Activated T-cell treated with anti-CD3 and anti-CD28 coated beads for 48 hours (primary cell): ENCODE results near the gene ATF6.

ENCODE experiments used
- DNase-seq: peaks from one replicate; pipeline ENCODE4 v3.0.0-alpha.2; 2020; ENCODE audit warnings: low read depth

ATF6 gene

GRCh38 chr1:161970036-161970435 is 203.9 kb downstream of the ATF6 start:
- DNase-seq: no peak

- DNase-seq: no peak
Observed at GRCh38 chr1:161970633-161971032, 204.5 kb downstream of the ATF6 start.

- no peak for DNase-seq
Observed at GRCh38 chr1:161972828-161973227, 206.7 kb downstream of the ATF6 start.

- no peak for DNase-seq
Observed at GRCh38 chr1:161973924-161974845, 208.1 kb downstream of the ATF6 start.

- no peak for DNase-seq
Observed at GRCh38 chr1:161978011-161978790, 212.1 kb downstream of the ATF6 start.

GRCh38 chr1:161981126-161981525 is 215.0 kb downstream of the ATF6 start:
- no peak for DNase-seq

GRCh38 chr1:161981735-161982506 is 215.8 kb downstream of the ATF6 start:
- no peak for DNase-seq

GRCh38 chr1:161982507-161982895 is 216.4 kb downstream of the ATF6 start:
- no peak for DNase-seq

- DNase-seq: no peak
Observed at GRCh38 chr1:161982917-161983316, 216.8 kb downstream of the ATF6 start.

- DNase-seq: no peak
Observed at GRCh38 chr1:161983725-161984124, 217.6 kb downstream of the ATF6 start.

GRCh38 chr1:161985301-161985822 is 219.2 kb downstream of the ATF6 start:
- DNase-seq: no peak

GRCh38 chr1:161986328-161986727 is 220.2 kb downstream of the ATF6 start:
- no peak for DNase-seq

- no peak for DNase-seq
Observed at GRCh38 chr1:161987303-161987702, 221.2 kb downstream of the ATF6 start.

- no peak for DNase-seq
Observed at GRCh38 chr1:161987872-161988271, 221.8 kb downstream of the ATF6 start.

GRCh38 chr1:161988413-161988812 is 222.3 kb downstream of the ATF6 start:
- no peak for DNase-seq

GRCh38 chr1:161989108-161989507 is 223.0 kb downstream of the ATF6 start:
- DNase-seq: no peak

GRCh38 chr1:161989786-161990185 is 223.7 kb downstream of the ATF6 start:
- DNase-seq: no peak

- DNase-seq: no peak
Observed at GRCh38 chr1:161993576-161993975, 227.5 kb downstream of the ATF6 start.

GRCh38 chr1:161994175-161994668 is 228.1 kb downstream of the ATF6 start:
- DNase-seq: no peak

- DNase-seq: no peak
Observed at GRCh38 chr1:161997152-161997551, 231.0 kb downstream of the ATF6 start.

GRCh38 chr1:161998811-161999210 is 232.7 kb downstream of the ATF6 start:
- no peak for DNase-seq
